NCI-H2196 (cell line): ENCODE measurements around the gene RNF207.
A peak's percentile ranks its signal among the peaks of the same experiment; 100 is the strongest.

Experiments
- DNase-seq: peaks from one replicate; lab custom pipeline; 2025; ENCODE audit not compliant: unreplicated experiment; lab: John Stamatoyannopoulos, UW

Gene RNF207

DNA sequence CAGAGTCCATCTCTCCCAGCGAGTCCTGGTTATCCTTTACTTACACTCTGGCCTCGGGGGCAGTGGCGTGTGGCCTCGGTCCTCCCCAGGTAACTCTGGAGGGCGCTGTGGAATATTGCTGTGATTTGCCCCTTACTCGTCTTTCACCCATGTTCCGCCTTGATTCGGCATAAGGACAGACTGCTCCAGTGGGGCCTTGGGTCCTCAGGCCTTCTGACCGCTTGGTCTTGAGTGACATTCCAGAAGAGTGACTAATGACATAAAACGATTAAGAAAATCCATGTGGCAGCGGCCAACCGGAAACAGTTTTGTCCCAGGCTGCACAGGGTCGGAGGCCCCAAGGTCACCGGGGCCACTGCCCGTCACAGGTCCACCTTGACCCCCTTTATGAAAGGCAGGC lies 18.8 kb downstream of the RNF207 start:
- DNase-seq: no peak

GRCh38 chr1:6225651-6226050 lies 19.7 kb downstream of the RNF207 start:
- DNase-seq: no peak

DNA sequence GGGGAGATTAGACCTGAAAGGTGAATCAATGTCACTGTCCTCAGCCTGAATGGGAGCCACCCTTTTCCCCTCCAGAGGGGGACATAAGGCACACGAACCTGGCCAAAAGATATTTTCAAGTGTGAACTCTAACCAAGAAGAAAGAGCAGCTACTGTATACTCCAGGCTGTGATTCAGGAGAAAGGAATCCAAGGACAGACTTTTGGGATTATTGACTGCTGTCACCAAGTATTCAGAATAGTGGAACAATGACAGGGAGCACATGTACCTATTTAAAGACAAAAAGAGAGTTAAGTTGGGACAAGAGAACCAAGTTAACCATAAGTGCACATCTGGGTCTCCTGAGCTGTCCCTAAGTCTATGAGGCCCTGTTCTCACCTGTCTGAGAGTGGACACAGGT lies 27.5 kb downstream of the RNF207 start:
- DNase-seq: no peak

DNA sequence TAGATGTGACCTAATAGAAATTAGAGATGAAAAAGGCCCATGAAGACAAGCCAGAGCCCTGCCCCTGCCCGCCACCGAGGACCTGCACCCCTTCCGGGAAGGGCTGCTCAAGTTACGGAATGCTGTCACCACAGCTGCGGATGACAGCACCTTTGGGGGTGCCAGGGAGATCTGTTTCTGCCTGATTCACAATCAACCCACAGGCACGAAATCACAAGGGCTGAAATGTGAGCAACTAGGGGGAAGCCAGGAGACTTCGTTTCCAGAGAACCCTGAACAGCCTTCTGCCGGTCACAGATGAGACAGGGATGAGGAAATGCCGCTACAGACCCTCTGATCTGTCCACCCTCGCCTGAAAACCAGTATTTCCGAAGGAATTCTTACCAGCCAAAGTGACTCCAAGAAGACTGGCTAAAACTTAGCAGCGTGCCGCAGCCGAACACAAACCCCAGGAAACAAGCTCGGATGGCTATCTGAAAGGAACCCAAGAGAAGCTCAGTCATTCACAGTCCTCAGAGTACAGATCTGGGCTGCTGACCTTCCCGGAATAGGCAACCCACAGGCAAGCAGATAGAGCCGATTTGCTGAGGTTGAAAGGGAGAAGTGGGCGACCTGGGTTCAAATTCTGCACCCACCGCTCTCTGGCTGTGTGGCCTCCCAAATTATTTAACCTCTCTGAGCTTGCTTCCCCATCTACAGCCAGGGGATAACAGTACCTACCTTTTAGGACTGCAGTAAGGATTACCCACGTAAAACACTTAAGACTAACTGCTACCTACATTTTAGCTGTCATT lies 28.8 kb downstream of the RNF207 start:
- DNase-seq: no peak

DNA sequence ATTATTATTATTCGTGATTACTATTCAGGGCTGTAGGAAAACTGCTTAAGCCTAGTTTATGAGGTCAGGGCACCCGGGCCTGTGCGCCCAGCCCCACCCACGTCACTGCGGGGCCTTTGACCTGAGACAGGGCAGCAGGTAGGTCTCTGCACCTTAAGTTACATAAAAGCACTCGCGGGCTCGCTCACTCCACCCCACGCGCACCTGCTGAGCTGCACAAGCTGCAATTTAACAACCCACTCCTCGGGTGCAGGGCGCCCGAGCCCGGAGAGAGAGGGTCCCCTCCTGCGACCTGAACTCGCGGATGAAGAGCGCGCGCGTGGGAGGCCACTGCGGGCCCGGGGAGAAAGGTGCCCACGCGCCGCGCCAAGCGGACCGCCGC lies 29.4 kb downstream of the RNF207 start:
- no peak for DNase-seq

DNA sequence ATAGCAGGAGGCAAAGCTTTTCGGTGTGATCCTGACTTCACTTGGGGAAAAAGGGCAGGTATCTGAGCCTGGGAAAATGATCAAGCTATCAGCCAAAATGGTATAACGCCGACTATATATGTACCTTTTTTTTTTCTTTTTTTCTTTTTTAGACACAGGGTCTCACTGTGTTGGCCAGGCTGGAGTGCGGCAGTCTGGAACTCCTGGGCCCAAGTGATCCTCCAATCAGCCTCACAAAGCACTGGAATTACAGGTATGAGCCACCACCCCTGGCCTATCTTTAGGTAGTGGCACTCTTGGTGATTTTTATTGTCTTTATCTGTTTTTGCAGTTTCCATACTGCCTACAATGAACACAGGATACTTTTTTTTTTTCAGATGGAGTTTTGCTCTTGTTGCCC lies 31.2 kb downstream of the RNF207 start:
- DNase-seq: no peak

DNA sequence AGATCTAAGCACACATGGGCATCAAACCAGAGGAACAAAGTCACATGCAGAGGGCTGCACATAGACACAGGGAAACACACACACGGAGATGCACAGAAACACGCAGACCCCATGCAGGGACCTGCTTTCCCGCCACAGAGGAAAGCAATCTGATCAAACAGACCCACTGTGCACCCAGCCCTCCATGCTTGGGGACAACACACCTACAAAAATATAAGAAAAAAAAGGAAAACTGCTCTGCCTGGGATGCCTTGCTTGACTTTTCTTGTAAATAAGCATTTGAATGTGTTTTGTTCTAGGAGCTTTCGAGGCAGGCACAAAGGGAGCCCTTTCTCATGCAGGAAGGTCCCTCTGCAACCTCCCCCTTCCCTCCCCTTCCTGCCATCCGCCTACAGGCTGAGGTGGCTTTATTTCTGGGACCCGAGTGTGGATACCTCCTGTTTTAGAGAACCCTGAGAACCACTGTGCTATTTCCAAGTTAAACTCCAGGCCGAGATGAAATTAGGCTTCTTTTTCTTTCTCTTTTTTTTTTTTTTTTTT lies 33.4 kb downstream of the RNF207 start:
- DNase-seq: no peak

DNA sequence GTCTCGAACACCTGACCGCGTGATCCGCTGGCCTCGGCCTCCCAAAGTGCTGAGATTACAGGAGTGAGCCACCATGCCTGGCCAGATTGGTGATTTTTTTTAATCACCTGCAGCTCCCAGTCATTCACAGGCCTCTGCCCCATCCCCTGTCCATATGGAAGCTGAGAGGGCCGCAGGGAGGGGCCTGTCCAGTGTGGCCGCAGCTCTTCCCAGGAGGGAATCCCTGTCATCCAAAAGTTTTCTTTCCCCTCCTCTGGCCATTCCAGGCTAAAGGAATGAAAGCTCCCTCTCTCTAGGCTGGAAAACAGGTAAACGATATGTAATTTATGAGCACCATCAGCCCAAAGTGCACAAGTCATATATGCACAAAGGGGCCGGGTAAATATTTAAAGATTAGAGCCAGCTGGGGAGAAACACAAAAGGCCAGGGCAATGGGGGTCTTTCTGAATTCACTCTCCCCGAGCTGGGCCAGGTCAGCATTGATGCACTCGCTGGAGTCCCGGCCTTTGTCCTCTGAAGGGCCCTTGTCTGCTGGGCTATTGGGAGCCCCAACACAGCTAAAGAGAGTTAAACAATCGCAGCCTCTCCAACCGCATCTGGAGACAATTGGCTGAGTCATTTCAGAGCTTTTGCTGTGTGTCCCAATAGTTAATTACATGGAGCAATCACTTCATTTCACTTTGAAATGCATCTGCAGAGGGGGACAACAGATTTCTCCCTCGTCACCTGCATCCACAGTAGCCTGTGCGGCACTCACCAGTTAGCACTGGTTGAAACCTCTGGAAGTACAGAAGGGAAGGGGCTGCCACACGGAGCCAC lies 34.2 kb downstream of the RNF207 start:
- DNase-seq: peak; percentile 14

GRCh38 chr1:6241107-6241886 lies 35.4 kb downstream of the RNF207 start:
- no peak for DNase-seq

DNA sequence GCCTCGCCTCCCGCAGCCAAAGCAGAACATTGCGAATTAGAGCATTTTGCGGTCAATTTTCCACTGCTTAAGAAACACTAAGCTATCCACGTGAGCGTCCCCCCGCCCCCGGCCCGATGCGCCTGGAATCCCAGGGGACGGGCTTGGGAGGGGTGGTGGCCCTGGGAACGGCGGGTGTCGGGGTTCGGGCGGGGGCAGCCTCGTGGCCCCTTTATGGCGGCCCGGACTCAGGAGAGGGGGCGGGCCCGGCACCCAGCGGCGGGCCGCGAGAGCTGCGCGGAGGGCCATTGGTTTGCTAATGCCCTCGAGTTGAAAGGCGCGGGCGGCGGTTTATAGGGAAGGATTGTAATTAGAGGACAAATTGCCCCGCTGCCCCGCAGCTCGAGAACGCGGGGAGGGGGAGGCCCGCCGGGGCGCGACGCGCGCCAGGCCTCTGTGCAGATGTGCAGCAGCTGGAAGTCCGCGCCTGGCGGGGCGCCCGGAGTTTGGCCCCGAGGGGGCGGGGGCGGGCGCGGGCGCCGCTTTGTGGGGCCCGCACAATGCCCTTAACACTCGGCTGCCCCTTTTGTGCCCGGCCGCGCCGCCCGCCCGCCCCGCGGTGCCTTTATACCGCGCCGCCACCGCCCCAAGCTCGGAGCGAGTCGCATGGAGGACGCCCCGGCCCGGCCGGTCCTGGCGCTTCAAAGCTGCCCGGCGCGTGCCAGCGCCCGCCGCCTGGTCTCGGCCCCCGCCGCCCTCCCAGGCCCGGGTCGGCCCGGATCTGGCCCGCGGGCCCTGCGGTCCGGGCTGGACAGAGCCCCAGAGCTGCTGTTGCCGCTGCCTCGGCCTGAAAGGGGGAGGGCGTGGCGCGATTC lies 36.2 kb downstream of the RNF207 start:
- DNase-seq: no peak

DNA sequence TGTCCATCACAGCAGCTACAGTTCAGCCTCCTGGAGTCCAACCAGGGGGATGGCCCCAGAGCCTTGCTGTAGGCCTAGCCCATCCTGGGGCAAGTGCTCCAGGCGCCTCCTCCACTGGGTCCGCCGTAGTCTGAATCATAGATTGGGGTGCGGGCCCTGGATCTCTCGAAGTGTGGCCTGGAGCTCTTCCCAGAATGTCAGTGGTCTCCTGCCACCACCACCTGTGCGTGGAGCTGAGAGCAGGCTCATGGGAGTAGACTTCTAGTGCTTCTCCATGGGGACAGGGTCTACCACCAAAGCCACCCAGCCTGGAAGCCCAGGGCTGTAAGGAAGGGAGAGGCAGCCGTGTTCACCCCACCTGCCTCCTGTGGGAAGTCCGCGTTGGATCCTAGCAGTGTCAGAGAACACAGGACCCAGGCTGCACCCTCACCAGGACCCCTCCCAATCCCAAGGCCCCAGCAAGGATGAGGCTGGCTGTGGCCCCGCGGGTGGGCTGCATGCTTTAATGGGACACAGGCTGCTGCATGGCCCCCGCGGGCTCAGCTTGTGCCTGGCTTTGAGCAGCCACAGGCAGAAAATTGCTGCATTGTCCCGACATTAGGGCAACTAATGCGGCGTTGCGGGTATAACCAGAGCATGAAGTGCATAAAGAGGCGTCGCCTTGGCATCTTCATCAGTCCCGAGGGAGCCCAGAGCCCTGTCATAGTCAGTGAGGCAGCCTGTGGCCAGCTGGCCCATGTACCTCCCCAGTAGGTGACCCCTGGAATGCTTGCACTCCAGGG lies 37.3 kb downstream of the RNF207 start:
- no peak for DNase-seq

GRCh38 chr1:6243993-6244392 lies 38.1 kb downstream of the RNF207 start, which contains the start of gene HES3:
Gene HES3 (plus strand): TSS chr1:6244179. CDS start chr1:6244366, 187 bp downstream.
- no peak for DNase-seq

DNA sequence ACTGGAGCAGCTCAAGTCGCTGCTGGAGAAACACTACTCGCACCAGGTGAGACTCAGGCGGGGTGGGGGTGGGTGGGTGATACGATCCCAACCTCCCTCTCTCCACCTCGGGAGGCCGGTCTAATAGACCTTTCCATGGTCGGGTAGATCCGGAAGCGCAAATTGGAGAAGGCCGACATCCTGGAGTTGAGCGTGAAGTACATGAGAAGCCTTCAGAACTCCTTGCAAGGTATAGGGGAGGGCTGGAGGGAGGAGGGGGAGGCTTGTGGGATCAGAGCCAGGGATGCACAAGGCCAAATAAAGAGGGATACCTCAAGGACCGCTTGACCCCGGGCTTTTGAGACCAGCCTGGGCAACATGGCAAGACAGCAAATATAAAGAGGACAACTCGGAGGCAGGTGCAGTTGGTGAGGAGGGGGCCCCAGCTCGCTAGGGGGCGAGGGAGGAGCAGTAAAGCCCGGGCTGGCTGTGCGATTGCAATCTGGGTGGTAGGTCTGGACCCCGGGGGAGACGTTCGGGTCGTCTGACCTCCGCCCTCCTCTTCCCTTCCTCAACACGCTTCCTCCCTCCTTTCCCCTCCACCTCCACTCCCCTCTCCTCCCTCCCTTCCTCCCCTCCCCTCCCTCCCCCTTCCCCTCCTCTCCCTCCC lies 38.6 kb downstream of the RNF207 start:
- DNase-seq: no peak

DNA sequence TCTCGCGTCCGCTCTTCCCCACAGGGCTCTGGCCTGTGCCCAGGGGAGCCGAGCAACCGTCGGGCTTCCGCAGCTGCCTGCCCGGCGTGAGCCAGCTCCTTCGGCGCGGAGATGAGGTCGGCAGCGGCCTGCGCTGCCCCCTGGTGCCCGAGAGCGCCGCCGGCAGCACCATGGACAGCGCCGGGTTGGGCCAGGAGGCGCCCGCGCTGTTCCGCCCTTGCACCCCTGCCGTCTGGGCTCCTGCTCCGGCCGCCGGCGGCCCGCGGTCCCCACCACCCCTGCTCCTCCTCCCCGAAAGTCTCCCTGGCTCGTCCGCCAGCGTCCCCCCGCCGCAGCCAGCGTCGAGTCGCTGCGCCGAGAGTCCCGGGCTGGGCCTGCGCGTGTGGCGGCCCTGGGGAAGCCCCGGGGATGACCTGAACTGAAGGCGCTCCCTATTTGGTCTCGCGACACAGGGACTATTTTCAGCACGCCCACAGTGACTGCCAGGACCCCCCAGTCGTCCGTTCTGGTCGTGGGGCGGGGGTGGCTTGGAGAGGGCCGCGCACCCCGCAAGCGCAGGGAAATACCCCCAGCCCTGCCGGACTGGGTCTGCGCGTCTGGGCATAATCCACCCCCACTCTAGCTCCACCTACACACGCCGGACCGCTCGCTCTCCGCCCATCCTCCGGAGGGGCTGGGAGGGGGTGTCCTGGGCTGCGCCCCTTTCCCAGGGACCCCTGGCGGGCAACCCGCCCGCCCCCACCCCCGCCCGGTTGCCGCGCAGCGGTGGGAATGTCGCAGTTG lies 39.4 kb downstream of the RNF207 start:
- DNase-seq: peak; percentile 94

DNA sequence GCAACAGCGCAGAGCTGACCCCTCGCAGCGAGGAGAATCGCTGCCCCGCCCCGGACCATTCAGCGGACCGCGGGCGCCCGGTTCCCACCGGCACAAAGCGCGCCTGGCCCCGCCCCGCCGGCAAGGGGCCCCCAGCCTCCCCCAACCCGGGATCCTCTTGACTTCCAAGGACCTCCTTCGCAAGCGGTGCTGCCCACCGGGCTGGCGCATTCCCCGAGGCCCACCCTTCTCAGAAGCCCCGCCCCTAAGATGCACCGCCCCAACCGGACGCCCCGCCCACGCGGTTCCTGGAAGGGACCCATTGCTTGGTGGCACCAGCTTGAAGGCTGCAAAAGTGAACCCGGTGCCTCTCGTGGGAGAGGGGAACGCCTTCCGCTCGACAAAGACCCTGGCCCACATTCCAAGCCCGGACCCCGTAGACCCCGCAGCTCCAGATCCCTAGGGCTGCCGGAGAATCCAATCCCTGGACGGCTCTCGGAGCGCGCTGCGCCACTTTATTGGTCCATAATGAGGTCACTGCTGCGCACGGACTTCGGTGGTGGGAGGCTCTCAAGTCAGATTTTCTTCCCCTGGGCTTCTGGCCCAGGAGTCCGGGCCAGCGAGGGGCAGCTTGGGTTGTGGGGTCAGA lies 40.1 kb downstream of the RNF207 start:
- peak; percentile 88 for DNase-seq

DNA sequence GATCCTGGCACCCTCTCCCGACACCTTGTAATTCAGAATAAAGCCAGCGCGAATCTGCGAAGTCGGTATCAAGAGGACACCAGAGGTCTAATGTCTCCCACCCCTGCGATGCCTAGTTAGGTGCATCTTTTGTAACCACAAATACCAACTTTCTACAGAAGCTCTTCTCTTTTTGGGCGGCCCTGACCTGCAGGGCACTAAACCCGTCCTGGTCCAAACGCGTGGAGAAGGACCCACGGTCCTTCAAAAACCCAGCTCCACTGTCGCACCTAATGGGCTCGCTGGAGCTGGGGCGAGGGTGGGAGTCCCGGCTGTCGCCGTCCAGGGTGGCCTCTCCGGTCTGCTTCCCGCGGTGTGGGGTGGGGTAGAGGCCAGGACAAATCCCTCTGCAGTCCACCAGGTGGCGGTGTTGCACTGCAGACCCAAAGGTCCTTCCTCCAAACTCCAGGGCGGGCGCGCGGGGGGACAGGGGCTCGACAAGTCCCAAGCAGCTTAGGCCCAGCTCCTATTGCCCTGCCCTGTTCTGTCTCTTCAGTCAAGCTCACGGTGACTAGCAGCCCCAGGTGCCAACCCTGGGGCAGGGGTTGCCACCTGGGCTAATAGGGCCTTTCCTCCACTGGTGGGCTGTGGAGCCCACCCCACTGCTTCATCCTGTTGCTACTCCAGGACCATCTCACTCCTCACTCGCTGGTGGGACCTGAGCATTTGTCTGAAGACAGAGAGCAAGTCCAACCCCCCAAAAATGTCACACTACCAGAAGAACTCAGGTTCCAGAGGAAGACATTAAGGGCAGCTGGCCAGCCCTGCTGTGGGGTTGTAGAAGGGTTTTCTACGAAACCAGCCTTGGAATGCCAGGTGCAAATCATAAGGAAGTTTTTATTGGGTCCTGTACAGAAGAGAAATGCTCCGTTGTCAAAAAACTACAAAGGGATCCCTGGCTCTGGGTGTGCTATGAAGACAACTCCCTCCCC lies 40.9 kb downstream of the RNF207 start:
- peak; percentile 86 for DNase-seq

DNA sequence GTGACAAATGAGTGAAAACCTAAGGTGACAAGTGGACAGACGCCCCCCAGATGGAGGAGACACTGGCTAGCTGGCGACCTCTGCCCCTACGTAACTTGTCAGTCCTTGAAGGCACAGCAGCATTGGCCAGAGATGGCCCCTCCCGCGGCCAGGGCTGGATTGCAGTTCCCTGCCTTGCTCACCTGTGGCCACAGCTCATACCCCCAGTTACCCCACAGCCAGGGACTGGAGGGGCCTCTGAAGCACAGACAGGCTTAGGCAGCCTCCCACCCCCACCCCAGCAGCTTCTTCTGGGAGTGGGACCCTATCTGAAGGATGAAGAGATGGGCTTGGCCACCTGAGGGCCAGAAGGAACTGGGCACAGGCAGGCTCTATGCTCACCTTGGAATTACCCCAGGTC lies 41.7 kb downstream of the RNF207 start:
- no peak for DNase-seq
